Measurements from ENCODE around the gene FRK. TPM values are rescaled to one million over a fixed set of nuclear protein-coding genes. Genes with fewer than 3 reads are reported as not detected.

Gene FRK
- total RNA-seq, result 1 to 10 TPM in 3 of 4 donors, under 1 TPM in 1; 0.59 to 3.2 (median 2.0) TPM

DNA sequence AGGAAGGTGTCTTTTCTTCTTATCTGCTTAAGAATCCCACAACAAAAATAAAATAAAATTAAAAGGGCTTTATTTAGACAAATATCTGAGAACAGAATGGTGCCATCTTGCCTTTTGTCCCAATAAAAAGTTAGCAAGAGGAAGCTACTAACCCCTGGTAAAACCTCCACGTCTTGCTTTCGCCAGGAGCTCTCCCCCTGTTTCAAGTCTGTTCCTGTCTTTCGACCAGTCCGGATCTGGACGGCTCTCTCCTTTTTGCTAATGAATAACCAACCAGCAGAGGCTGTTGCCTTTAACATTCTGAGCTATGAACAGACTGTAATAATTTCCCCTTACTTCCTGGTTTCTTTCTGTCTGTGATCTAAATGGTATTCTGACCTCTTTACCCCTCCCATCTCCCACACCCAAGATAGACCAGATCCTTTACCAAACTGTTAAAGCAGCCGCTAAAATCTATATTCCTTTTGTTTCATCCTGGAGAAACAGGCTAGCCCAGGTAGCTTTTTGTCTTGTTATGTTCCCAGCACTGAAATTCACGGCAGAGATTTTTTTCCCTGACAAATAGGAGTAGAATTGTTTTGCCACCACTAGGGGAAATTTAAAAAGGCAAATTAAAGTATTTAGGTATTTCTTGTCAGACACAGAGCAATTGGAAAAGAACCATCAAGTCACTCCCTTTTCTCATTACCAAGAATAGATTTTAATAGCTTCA is at the start of gene FRK:
Gene FRK (minus strand): TSS at position 320 of the 712 bp plus-strand sequence. CDS start 580 bp downstream, outside the sequence.
- 19 to 21% methylated on average over 7 of the region's 7 CpGs for WGBS, 2 donors
- peak within 1 kb of the TSS; percentile 5 for H3K4me3 ChIP-seq (ENCODE audit: low read depth, poor library complexity, severe bottlenecking)
- TF ChIP-seq, protein P1, sequence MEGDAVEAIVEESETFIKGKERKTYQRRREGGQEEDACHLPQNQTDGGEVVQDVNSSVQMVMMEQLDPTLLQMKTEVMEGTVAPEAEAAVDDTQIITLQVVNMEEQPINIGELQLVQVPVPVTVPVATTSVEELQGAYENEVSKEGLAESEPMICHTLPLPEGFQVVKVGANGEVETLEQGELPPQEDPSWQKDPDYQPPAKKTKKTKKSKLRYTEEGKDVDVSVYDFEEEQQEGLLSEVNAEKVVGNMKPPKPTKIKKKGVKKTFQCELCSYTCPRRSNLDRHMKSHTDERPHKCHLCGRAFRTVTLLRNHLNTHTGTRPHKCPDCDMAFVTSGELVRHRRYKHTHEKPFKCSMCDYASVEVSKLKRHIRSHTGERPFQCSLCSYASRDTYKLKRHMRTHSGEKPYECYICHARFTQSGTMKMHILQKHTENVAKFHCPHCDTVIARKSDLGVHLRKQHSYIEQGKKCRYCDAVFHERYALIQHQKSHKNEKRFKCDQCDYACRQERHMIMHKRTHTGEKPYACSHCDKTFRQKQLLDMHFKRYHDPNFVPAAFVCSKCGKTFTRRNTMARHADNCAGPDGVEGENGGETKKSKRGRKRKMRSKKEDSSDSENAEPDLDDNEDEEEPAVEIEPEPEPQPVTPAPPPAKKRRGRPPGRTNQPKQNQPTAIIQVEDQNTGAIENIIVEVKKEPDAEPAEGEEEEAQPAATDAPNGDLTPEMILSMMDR (IDR thresholded peaks at IDR 0.05), result peak in 1 of 3 donors; percentile 6
- TF ChIP-seq POLR2A (IDR thresholded peaks at IDR 0.05), result no peak
- no peak for DNase-seq (ENCODE audit: low spot score in 2 of 2)
- intact Hi-C loops (cut with DNase I; ENCODE audit: low total_unique reads), result no loop called here

DNA sequence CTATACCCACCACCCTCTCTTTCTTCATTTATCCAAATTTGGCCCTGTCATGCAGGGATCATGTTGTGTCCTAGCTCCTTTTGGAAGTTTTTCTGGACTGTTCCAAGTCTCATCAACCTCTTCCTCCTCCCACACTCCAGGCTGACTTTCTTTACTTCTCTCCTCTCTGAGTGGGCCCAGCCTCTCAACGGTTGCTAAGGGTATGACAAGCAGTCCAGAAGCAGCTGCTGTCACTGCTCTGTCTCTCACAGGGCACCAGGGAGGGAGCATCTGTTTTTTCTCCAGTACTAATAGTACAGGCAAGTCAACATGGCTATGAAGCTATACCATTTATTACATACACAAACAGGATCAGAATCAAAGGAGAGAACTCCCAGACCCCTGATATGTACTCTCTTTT is 48.1 kb upstream of the FRK start:
- TF ChIP-seq POLR2A (IDR thresholded peaks at IDR 0.05), result no peak
- TF ChIP-seq, protein P1 (IDR thresholded peaks at IDR 0.05), result no peak
- 63% methylated on average over 1 of the region's 1 CpG for WGBS, 2 donors
- no peak for DNase-seq (ENCODE audit: low spot score in 2 of 2)
- H3K4me3 ChIP-seq (ENCODE audit: low read depth, poor library complexity, severe bottlenecking), result no peak overlapping the region
- intact Hi-C loops (cut with DNase I; ENCODE audit: low total_unique reads), result no loop called here

DNA sequence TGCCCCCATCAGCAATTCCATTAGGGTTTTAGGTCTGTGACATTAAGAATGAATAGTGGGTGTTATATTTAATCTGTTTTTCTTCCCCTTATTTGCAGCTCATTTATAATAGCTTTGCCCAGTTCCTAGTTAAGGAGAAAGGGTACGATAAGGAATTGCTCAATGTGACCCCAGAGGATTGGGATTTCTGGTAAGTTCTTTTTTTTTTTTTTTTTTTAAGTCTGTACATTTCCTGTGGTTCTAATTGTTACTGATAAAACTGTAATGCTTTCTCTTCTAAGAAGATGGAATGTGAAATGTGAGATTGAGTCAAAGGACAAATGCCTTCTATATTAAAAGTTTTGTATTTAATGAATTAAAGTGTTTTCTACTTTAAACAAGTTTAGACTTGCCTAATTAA is 45.5 kb upstream of the FRK start:
- DNase-seq (ENCODE audit: low spot score in 2 of 2), result no peak
- TF ChIP-seq, protein P1 (IDR thresholded peaks at IDR 0.05), result no peak
- no peak for TF ChIP-seq POLR2A (IDR thresholded peaks at IDR 0.05)
- H3K4me3 ChIP-seq (ENCODE audit: low read depth, poor library complexity, severe bottlenecking), result no peak overlapping the region
- intact Hi-C loops (cut with DNase I; ENCODE audit: low total_unique reads), result no loop called here
- WGBS, 2 donors, result 35 to 55% methylated on average over 1 of the region's 1 CpG

DNA sequence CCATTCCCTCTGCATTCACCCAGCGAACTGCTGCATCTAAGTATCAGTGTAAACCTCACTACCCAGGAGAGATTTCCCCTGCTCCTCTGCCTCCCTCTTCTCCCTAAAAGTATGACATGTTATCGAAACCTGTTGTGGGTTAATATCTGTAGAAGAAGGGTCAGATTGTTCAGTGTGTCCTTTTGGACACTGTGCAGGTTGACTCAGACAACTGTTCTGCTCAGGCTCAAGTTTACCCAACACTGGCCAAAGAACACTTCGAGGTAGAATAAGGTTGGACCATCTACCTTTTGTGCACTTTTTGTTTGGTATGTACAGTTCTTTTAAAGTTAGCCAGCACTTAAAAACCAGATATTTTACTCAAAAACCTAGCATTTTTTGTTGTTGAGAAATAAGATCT is 44.6 kb upstream of the FRK start:
- 90 to 95% methylated on average over 3 of the region's 3 CpGs for WGBS, 2 donors
- TF ChIP-seq, protein P1 (IDR thresholded peaks at IDR 0.05), result no peak
- no peak for TF ChIP-seq POLR2A (IDR thresholded peaks at IDR 0.05)
- no peak for DNase-seq (ENCODE audit: low spot score in 2 of 2)
- intact Hi-C loops (cut with DNase I; ENCODE audit: low total_unique reads), result no loop called here
- no peak overlapping the region for H3K4me3 ChIP-seq (ENCODE audit: low read depth, poor library complexity, severe bottlenecking)

DNA sequence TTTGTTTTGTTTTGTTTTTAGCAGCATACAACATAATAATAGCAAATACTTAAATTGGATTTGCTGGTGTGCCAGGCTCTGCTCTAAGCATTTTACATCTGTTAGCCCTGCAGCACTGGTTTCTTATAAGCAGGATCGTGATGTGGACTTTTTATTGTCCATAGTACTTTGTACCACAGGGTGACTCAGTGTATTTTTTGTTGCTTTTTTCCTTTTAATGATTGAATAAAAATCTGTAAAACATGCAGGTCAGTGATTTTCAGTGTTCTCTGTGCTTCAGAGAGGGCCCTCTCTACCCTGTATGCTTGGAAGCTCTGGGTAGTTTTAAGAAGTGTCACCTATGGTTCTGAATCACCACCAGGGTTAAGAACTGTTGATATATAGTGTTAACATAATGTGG is 43.9 kb upstream of the FRK start:
- WGBS, 2 donors, result 93 to 96% methylated on average over 1 of the region's 1 CpG
- H3K4me3 ChIP-seq (ENCODE audit: low read depth, poor library complexity, severe bottlenecking), result no peak overlapping the region
- no peak for TF ChIP-seq POLR2A (IDR thresholded peaks at IDR 0.05)
- TF ChIP-seq, protein P1 (IDR thresholded peaks at IDR 0.05), result no peak
- no peak for DNase-seq (ENCODE audit: low spot score in 2 of 2)
- intact Hi-C loops (cut with DNase I; ENCODE audit: low total_unique reads), result no loop called here

GRCh38 chr6:116102873-116103272 is 42.2 kb upstream of the FRK start:
- H3K4me3 ChIP-seq (ENCODE audit: low read depth, poor library complexity, severe bottlenecking), result no peak overlapping the region
- no peak for DNase-seq (ENCODE audit: low spot score in 2 of 2)
- intact Hi-C loops (cut with DNase I; ENCODE audit: low total_unique reads), result no loop called here
- 83 to 86% methylated on average over 4 of the region's 4 CpGs for WGBS, 2 donors
- TF ChIP-seq POLR2A (IDR thresholded peaks at IDR 0.05), result no peak
- TF ChIP-seq, protein P1 (IDR thresholded peaks at IDR 0.05), result no peak

Measured in lower leg skin (tissue), 4 donors.